Measurements from ENCODE around the gene CTAGE9. TPM values are rescaled to one million over a fixed set of nuclear protein-coding genes. Genes with fewer than 3 reads are reported as not detected.
"Not testable (repeated sequence)": the region's sequence is repeated elsewhere in the genome, so short reads cannot be mapped to it uniquely, and the experiment has no call there.

CTAGE9 gene
- total RNA-seq: not detected

GRCh38 chr6:131710917-131711316 is at the start of gene CTAGE9:
CTAGE9 (minus strand) TSS chr6:131711017; CDS start chr6:131711017, 0 bp downstream.
- not testable (repeated sequence) for DNase-seq

GRCh38 chr6:131758920-131759319 is 48.1 kb upstream of the CTAGE9 start:
- peak; percentile 24 for DNase-seq

GRCh38 chr6:131756039-131756438 is 45.2 kb upstream of the CTAGE9 start:
- DNase-seq: no peak

- no peak for DNase-seq
These were observed 44.8 kb upstream of the CTAGE9 start for GRCh38 chr6:131755597-131755996.

GRCh38 chr6:131754715-131755567 is 44.1 kb upstream of the CTAGE9 start:
- DNase-seq: no peak

- DNase-seq: no peak
These were observed 43.3 kb upstream of the CTAGE9 start for GRCh38 chr6:131754088-131754487.

- DNase-seq: not testable (repeated sequence)
These were observed 40.3 kb upstream of the CTAGE9 start for GRCh38 chr6:131751012-131751715.

GRCh38 chr6:131749023-131749422 is 38.2 kb upstream of the CTAGE9 start:
- no peak for DNase-seq

GRCh38 chr6:131747821-131748353 is 37.1 kb upstream of the CTAGE9 start:
- no peak for DNase-seq

- no peak for DNase-seq
These were observed 34.7 kb upstream of the CTAGE9 start for GRCh38 chr6:131745476-131745875.

GRCh38 chr6:131744432-131745287 is 33.8 kb upstream of the CTAGE9 start:
- no peak for DNase-seq

GRCh38 chr6:131741688-131742393 is 31.0 kb upstream of the CTAGE9 start:
- DNase-seq: no peak

- DNase-seq: no peak
These were observed 29.3 kb upstream of the CTAGE9 start for GRCh38 chr6:131740161-131740560.

GRCh38 chr6:131739136-131739535 is 28.3 kb upstream of the CTAGE9 start:
- DNase-seq: no peak

- no peak for DNase-seq
These were observed 26.0 kb upstream of the CTAGE9 start for GRCh38 chr6:131736811-131737210.

GRCh38 chr6:131736003-131736596 is 25.3 kb upstream of the CTAGE9 start:
- DNase-seq: no peak

- no peak for DNase-seq
These were observed 22.7 kb upstream of the CTAGE9 start for GRCh38 chr6:131733376-131734016.

GRCh38 chr6:131731224-131731623 is 20.4 kb upstream of the CTAGE9 start:
- DNase-seq: no peak

GRCh38 chr6:131730264-131730663 is 19.4 kb upstream of the CTAGE9 start:
- no peak for DNase-seq

- DNase-seq: no peak
These were observed 18.7 kb upstream of the CTAGE9 start for GRCh38 chr6:131729550-131729949.
